HepG2 (cell line): Measurements from ENCODE around the gene BMX. TPM values are rescaled to one million over a fixed set of nuclear protein-coding genes. Genes with fewer than 3 reads are reported as not detected.

Experiments
- ATAC-seq: fragments of 200-7000 bp; cut with Tn5 transposase; 3 replicates; pipeline ENCODE4 v1.9.1; 2020; ENCODE audit warnings: mild to moderate bottlenecking, moderate library complexity
- BruUV-seq: library from RNA; stranded (reverse); fragments of 400-500 nt; replicated peaks from 2 replicates; lab custom pipeline; 2021; lab: Mats Ljungman, UMichigan
- CTCF ChIA-PET: fragments of 300-600 bp; formaldehyde crosslinking; extraction: SDS; loops from one replicate; lab custom pipeline; 2021; ENCODE audit warnings: low total read pairs, inconsistent platforms, low intra/inter-chr PET ratio; lab: Yijun Ruan, JAX
- POLR2A ChIA-PET: fragments of 350-600 bp; sonication (Branson Sonifier 250); formaldehyde crosslinking; loops from one replicate; lab custom pipeline; 2020; ENCODE audit warnings: antibody characterized with exemption, inconsistent platforms; lab: Yijun Ruan, JAX
- DNase-seq: peaks from one replicate; pipeline ENCODE4 v3.0.0-alpha.2; 2015; ENCODE audit warnings: low spot score
- FAIRE-seq: peaks from 3 replicates; lab custom pipeline; 2011; peaks lifted over from hg19 to GRCh38; lab: Jason Lieb, UNC
- H2AFZ ChIP-seq: one replicate; pipeline ENCODE4 v1.6.1; 2011; ENCODE audit warnings: low read length, inconsistent platforms
- H3K27ac ChIP-seq: fragments of 300-600 bp; 3 replicates; pipeline ENCODE4 v1.8.0; 2011; ENCODE audit warnings: mixed run types, mild to moderate bottlenecking, mixed read lengths, low read length, inconsistent platforms; ENCODE audit not compliant: insufficient read depth; ENCODE audit errors: extremely low read length
- H3K27me3 ChIP-seq, 2 experiments: fragments of 200-600 bp in 1 of 2; 2 replicates in 1 of 2; 3 replicates in 1 of 2; pipeline versions ENCODE4 v1.6.0 to v1.8.0; 2011; ENCODE audit warnings: low read length in 2 of 2, mild to moderate bottlenecking in 2 of 2, moderate library complexity in 2 of 2, inconsistent platforms in 1 of 2; ENCODE audit not compliant: insufficient read depth in 2 of 2, control insufficient read depth in 1 of 2
- H3K36me3 ChIP-seq, 2 experiments: fragments of 200-600 bp in 1 of 2; replicated peaks in 1 of 2; 2 replicates in 1 of 2; 3 replicates in 1 of 2; pipeline versions ENCODE4 v1.5.1 to v1.8.0; 2011; ENCODE audit warnings: low read length in 2 of 2, inconsistent platforms in 1 of 2; ENCODE audit not compliant: insufficient read depth in 2 of 2, control insufficient read depth in 1 of 2
- H3K4me1 ChIP-seq: 2 replicates; pipeline ENCODE4 v1.5.1; 2012; ENCODE audit warnings: low read length, inconsistent platforms; ENCODE audit not compliant: insufficient read depth
- H3K4me2 ChIP-seq: 2 replicates; pipeline ENCODE4 v1.6.0; 2011; ENCODE audit warnings: low read depth, low read length, inconsistent platforms
- H3K4me3 ChIP-seq, 3 experiments: fragments of 200-600 bp in 1 of 3; sonication (generic), shearing (Covaris generic) in 1 of 3; replicated peaks in 1 of 3; 2 replicates each; pipeline ENCODE4 v1.5.1; 2011 to 2016; ENCODE audit warnings: low read length in 3 of 3, inconsistent platforms in 2 of 3, low read depth in 2 of 3, mild to moderate bottlenecking in 2 of 3, control low read depth in 1 of 3, mixed read lengths in 1 of 3; ENCODE audit not compliant: insufficient read depth in 1 of 3
- H3K79me2 ChIP-seq: one replicate; pipeline ENCODE4 v1.6.1; 2011; ENCODE audit warnings: low read length, inconsistent platforms; ENCODE audit not compliant: insufficient read depth
- H3K9ac ChIP-seq: 2 replicates; pipeline ENCODE4 v1.6.0; 2011; ENCODE audit warnings: mild to moderate bottlenecking, low read depth, low read length, inconsistent platforms; ENCODE audit not compliant: insufficient read depth
- H3K9me3 ChIP-seq: 2 replicates; pipeline ENCODE4 v1.5.1; 2012; ENCODE audit warnings: mild to moderate bottlenecking, low read length
- H4K20me1 ChIP-seq: 2 replicates; pipeline ENCODE4 v1.6.0; 2011; ENCODE audit warnings: inconsistent platforms, mild to moderate bottlenecking, low read length, moderate library complexity; ENCODE audit not compliant: insufficient read depth
- ARNT2 ChIP-seq: sonication (generic); formaldehyde crosslinking; IDR thresholded peaks from 2 replicates; pipeline ENCODE4 v1.8.0; 2022; ENCODE audit warnings: mild to moderate bottlenecking, low read depth, missing genetic modification reagents, moderate library complexity
- FOXA1 ChIP-seq, 2 experiments: fragments of 450-650 bp in 1 of 2; sonication (generic) in 1 of 2; formaldehyde crosslinking in 1 of 2; IDR thresholded peaks; 2 replicates each; pipeline versions ENCODE4 v1.4.0 to v1.6.1; 2016 to 2020; ENCODE audit warnings: missing genetic modification reagents in 1 of 2
- JUNB ChIP-seq: sonication (generic); formaldehyde crosslinking; IDR thresholded peaks from 2 replicates; pipeline ENCODE4 v1.8.0; 2022; ENCODE audit warnings: missing genetic modification reagents, mild to moderate bottlenecking, borderline replicate concordance
- JUND ChIP-seq: sonication (generic); formaldehyde crosslinking; IDR thresholded peaks from 2 replicates; pipeline ENCODE4 v1.8.0; 2022; ENCODE audit warnings: mild to moderate bottlenecking, missing genetic modification reagents
- KDM4B ChIP-seq: sonication (generic); formaldehyde crosslinking; IDR thresholded peaks from 2 replicates; pipeline ENCODE4 v1.4.0; 2020; ENCODE audit warnings: missing genetic modification reagents
- MTERF4 ChIP-seq: sonication (generic); formaldehyde crosslinking; IDR thresholded peaks from 2 replicates; pipeline ENCODE4 v1.8.0; 2023; ENCODE audit warnings: mild to moderate bottlenecking, missing genetic modification reagents
- NR2F2 ChIP-seq: IDR thresholded peaks from 2 replicates; pipeline ENCODE4 v1.6.1; 2012; ENCODE audit warnings: low read depth, inconsistent platforms, borderline replicate concordance
- RBFOX2 ChIP-seq: fragments of 200-400 bp; formaldehyde crosslinking; IDR thresholded peaks from 2 replicates; pipeline ENCODE4 v1.6.1; 2017; ENCODE audit warnings: low read depth, mild to moderate bottlenecking, low read length
- STAT6 ChIP-seq: sonication (generic); formaldehyde crosslinking; IDR thresholded peaks from 2 replicates; pipeline ENCODE4 v1.4.0; 2020; ENCODE audit warnings: missing genetic modification reagents, mild to moderate bottlenecking, borderline replicate concordance
- THAP8 ChIP-seq: sonication (generic); formaldehyde crosslinking; IDR thresholded peaks from 2 replicates; pipeline ENCODE4 v1.5.1; 2020; ENCODE audit warnings: missing genetic modification reagents, mild to moderate bottlenecking, borderline replicate concordance
- TRIM22 ChIP-seq: fragments of 450-650 bp; IDR thresholded peaks from 2 replicates; pipeline ENCODE4 v1.6.1; 2017
- ZFP37 ChIP-seq: sonication (generic); formaldehyde crosslinking; IDR thresholded peaks from 2 replicates; pipeline ENCODE4 v1.4.0; 2020; ENCODE audit warnings: missing genetic modification reagents, borderline replicate concordance
- ZNF280B ChIP-seq: sonication (generic); formaldehyde crosslinking; IDR thresholded peaks from 2 replicates; pipeline ENCODE4 v1.5.0; 2020; ENCODE audit warnings: missing genetic modification reagents, mild to moderate bottlenecking, borderline replicate concordance
- ZNF576 ChIP-seq: sonication (generic); formaldehyde crosslinking; IDR thresholded peaks from 2 replicates; pipeline ENCODE4 v1.4.0; 2020; ENCODE audit warnings: mild to moderate bottlenecking, missing genetic modification reagents
- ZNF598 ChIP-seq: sonication (generic); formaldehyde crosslinking; IDR thresholded peaks from 2 replicates; pipeline ENCODE4 v1.5.1; 2020; ENCODE audit warnings: mild to moderate bottlenecking, missing genetic modification reagents, borderline replicate concordance
- ZNF788 ChIP-seq: sonication (generic); formaldehyde crosslinking; IDR thresholded peaks from 2 replicates; pipeline ENCODE4 v1.5.0; 2020; ENCODE audit warnings: mild to moderate bottlenecking, missing genetic modification reagents, borderline replicate concordance
- WGBS: methylation state at CpG from one replicate; pipeline ENCODE4 v1.1.6; 2017; ENCODE audit warnings: low lambda C conversion rate; 5-methylcytosine and 5-hydroxymethylcytosine counted together
- in situ Hi-C: cut with HindIII; loops from 2 replicates; pipeline ENCODE4 v1.10.0; 2017; ENCODE audit warnings: low pct_unique_long_range_greater_than_20kb; ENCODE audit not compliant: extremely low pct_ligation_motif_present
- intact Hi-C: fragments of 100-400 bp; cut with micrococcal nuclease; formaldehyde crosslinking; loops from one replicate; pipeline ENCODE4 v1.10.0; 2022; ENCODE audit not compliant: unreplicated experiment
- polyA plus RNA-seq, 8 experiments: library from polyadenylated mRNA; depleted of rRNA in 3 of 8; stranded (reverse) in 7 of 8; unstranded in 1 of 8; fragments of >200 nt; fragmentation: Illumina TruSeq in 4 of 8; extraction: Trizol in 4 of 8; gene quantifications; 2 replicates each; pipeline versions ENCODE4 v1.2.1 to v1.2.3, GENCODE V29; 2011 to 2016; ENCODE audit warnings: low read depth in 4 of 8, missing spikeins in 1 of 8, mixed read lengths in 1 of 8; ENCODE audit not compliant: insufficient read depth in 1 of 8
- total RNA-seq, 5 experiments: library from RNA; depleted of rRNA; stranded (reverse); fragments of >200 nt; fragmentation: Illumina TruSeq; extraction: Trizol; gene quantifications; 2 replicates each; pipeline ENCODE4 v1.2.3, GENCODE V29; 2016; ENCODE audit warnings: low read depth in 1 of 5

BMX gene
- total and polyA plus RNA-seq, 2 of the 13 experiments (the other 11 are each of a cell fraction or from before 2014, with no cell fraction given) = not detected

GRCh38 chrX:15576019-15576418 lies 75.4 kb downstream of the BMX start:
- H3K9ac ChIP-seq = no peak overlapping the region
- FAIRE-seq (no peak), ATAC-seq (no peak), DNase-seq (no peak)
- no peaks in the 10 kb centered on the region for H4K20me1 ChIP-seq
- H2AFZ ChIP-seq = no peak overlapping the region
- intact Hi-C loops (no loop called here), in situ Hi-C loops (no loop called here)
- H3K36me3 ChIP-seq = no peaks in the 10 kb centered on the region
- H3K79me2 ChIP-seq = no peaks in the 10 kb centered on the region
- BruUV-seq = no TSS peak
- TF ChIP-seq RBFOX2 (no peak), NR2F2 (no peak), TRIM22 (no peak), ZFP37 (CRISPR knock-in tag) (no peak), ARNT2 (CRISPR knock-in tag) (no peak), THAP8 (no peak), ZNF576 (CRISPR knock-in tag) (no peak), FOXA1 (IDR thresholded peaks at IDR 0.05) (no peak), FOXA1 (CRISPR knock-in tag; IDR thresholded peaks at IDR 0.05) (no peak), MTERF4 (CRISPR knock-in tag) (no peak), JUNB (no peak), ZNF788 (CRISPR knock-in tag) (no peak), KDM4B (no peak), STAT6 (CRISPR knock-in tag) (no peak), ZNF280B (CRISPR knock-in tag) (no peak), ZNF598 (CRISPR knock-in tag) (no peak), JUND (CRISPR knock-in tag) (no peak)
- WGBS = 5% methylated on average over 1 of the region's 1 CpG
- POLR2A ChIA-PET = no interaction called here
- H3K4me2 ChIP-seq = no peak overlapping the region
- H3K9me3 ChIP-seq = no peaks in the 10 kb centered on the region
- H3K27ac ChIP-seq = no peak overlapping the region
- CTCF ChIA-PET = no interaction called here
- H3K4me3 ChIP-seq = no peak overlapping the region
- 0 out of 2 replicates have a peak, but pooled peaks cover 7% of the 10 kb centered on the region for H3K4me1 ChIP-seq
- no peaks in the 10 kb centered on the region for H3K27me3 ChIP-seq
